ENCODE results near the gene ADGRB3. TPM values are rescaled to one million over a fixed set of nuclear protein-coding genes. Genes with fewer than 3 reads are reported as not detected.
"Not testable (repeated sequence)": the region's sequence is repeated elsewhere in the genome, so short reads cannot be mapped to it uniquely, and the experiment has no call there.

Gene ADGRB3
- total and polyA plus RNA-seq, 5 donors, result 0.88 to 2.6 (median 1.5) TPM

DNA sequence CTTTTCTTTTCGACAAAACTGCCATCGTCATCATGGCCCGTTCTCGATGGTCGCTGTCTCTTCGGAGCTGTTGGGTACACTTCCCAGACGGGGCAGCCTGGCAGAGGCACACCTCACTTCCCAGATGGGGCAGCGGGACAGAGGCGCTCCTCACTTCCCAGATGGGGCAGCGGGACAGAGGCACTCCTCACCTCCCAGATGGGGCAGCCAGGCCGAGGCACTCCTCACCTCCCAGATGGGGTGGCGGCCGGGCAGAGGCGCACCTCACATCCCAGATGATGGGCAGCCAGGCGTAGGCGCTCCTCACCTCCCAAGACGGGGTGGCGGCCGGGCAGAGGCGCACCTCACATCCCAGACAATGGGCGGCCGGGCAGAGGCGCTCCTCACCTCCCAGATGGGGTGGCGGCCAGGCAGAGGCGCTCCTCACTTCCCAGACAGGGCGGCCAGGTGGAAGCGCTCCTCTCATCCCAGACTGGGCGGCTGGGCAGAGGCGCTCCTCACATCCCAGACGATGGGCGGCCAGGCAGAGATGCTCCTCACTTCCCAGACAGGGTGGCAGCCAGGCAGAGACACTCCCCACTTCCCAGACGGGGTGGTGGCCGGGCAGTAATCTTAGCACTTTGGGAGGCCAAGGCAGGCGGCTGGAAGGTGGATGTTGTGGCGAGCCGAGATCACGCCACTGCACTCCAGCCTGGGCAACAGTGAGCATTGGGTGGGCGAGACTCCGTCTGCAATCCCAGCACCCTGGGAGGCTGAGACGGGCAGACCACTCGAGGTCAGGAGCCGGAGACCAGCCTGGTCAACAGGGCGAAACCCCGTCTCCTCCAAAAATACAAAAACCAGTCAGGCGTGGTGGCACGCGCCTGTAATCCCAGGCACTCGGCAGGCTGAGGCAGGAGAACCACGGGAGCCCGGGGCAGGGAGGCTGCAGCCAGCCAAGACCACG is 486.7 kb downstream of the ADGRB3 start:
- ATAC-seq; H3K9me3 ChIP-seq (ENCODE audit: control insufficient read depth, low read length); H3K27ac ChIP-seq (ENCODE audit: low read length); intact Hi-C loops (cut with DNase I); H3K4me1 ChIP-seq (ENCODE audit: control insufficient read depth, insufficient read depth, low read length); H3K4me3 ChIP-seq (ENCODE audit: low read length); H3K27me3 ChIP-seq (ENCODE audit: control insufficient read depth, insufficient read depth): not testable (repeated sequence)
- peak in 1 of 3 donors; percentile 37 for DNase-seq
- WGBS, result 84% methylated on average over 51 of the region's 51 CpGs

DNA sequence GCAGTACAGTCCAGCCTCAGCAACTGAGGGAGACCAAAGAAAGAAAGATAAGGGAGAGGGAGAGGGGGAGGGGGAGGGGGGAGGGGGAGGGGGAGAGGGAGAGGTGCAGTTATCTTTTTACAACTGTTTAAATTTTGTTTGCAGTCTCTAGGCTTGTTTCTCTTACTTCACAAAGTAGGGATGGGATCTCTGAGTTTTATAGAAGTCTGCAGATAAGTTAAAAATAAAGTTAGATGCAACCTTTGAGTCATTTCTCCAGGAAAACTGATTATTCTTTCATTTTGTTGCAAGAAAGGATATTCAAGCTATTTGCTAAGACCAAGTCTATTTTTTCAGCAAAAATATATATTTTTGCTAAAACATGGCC is 487.3 kb downstream of the ADGRB3 start:
- H3K4me1 ChIP-seq (ENCODE audit: control insufficient read depth, insufficient read depth, low read length), result no peaks in the 10 kb centered on the region
- H3K9me3 ChIP-seq (ENCODE audit: control insufficient read depth, low read length), result no peaks in the 10 kb centered on the region
- no peak overlapping the region for H3K4me3 ChIP-seq (ENCODE audit: low read length)
- ATAC-seq, result no peak
- DNase-seq, result no peak
- no peaks in the 10 kb centered on the region for H3K27me3 ChIP-seq (ENCODE audit: control insufficient read depth, insufficient read depth)
- intact Hi-C loops (cut with DNase I), result no loop called here
- no peak overlapping the region for H3K27ac ChIP-seq (ENCODE audit: low read length)

DNA sequence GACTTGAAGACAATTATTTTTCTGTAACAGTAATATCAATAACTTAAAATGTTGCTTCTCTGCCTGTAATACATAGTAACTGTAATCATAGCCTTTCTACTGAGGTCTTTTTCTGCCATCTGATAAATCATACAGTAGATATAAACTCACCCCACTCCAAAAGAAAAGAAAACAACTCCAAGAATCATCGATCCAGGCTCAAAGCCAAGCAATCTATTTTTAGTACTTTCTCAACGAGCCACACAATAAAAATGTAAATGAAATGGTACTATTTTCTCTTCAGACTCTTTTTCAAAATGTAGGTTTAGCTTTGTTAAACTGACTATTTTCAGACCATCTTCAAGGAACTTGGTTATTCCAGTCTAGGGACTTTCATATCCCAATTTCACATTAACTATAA is 493.3 kb downstream of the ADGRB3 start:
- intact Hi-C loops (cut with DNase I), result no loop called here
- no peak overlapping the region for H3K27ac ChIP-seq (ENCODE audit: low read length)

DNA sequence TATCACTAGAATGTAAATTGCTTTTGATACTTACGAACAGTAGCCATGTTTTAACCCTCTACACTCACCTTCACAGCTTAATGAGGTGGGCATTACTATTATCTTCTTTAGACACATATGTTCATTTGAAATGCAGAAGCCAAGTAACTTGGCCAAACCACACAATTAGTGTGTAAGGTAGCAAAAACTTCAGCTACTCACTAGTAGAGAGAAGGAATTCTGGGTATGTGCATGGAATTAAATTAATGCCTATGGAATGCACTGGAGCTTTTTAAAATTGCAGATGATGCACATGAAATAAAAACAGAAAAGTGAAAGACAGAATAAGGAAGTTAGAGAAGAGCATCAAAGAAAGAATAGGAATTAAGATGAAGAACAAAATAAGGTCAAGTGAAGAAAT is 494.0 kb downstream of the ADGRB3 start:
- intact Hi-C loops (cut with DNase I), result no loop called here
- DNase-seq (no peak), ATAC-seq (no peak)
- Histone ChIP-seq H3K27me3 (ENCODE audit: control insufficient read depth, insufficient read depth) (no peaks in the 10 kb centered on the region), H3K27ac (ENCODE audit: low read length) (no peak overlapping the region), H3K4me1 (ENCODE audit: control insufficient read depth, insufficient read depth, low read length) (no peaks in the 10 kb centered on the region), H3K4me3 (ENCODE audit: low read length) (no peak overlapping the region), H3K9me3 (ENCODE audit: control insufficient read depth, low read length) (no peaks in the 10 kb centered on the region)
- WGBS, result 73% methylated on average over 1 of the region's 1 CpG

More for the DNA sequence above, 493.3 kb downstream of the ADGRB3 start:
- Histone ChIP-seq H3K4me1 (ENCODE audit: control insufficient read depth, insufficient read depth, low read length) (no peaks in the 10 kb centered on the region), H3K27me3 (ENCODE audit: control insufficient read depth, insufficient read depth) (no peaks in the 10 kb centered on the region), H3K9me3 (ENCODE audit: control insufficient read depth, low read length) (no peaks in the 10 kb centered on the region), H3K4me3 (ENCODE audit: low read length) (no peak overlapping the region)
- DNase-seq, result no peak
- ATAC-seq, result no peak
- 22% methylated on average over 2 of the region's 2 CpGs for WGBS

DNA sequence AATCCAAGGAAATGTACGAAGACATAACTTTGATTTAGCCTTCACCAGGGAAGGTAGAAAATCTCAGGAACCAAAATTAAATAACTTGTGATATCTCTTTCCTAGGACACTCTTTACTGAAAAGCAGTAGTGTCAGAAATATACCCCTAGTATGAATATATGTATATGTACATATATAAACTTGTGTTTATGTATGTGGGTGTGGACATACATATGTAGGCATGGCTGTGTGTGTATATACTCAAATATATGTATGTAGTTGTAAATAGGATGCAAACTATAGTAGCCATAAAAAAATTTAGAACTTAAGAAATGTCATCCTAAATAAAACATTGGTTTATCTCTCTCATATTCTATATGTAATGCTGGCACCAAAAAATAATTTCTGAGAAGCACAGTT is 500.8 kb downstream of the ADGRB3 start:
- intact Hi-C loops (cut with DNase I), result no loop called here
- no peaks in the 10 kb centered on the region for H3K9me3 ChIP-seq (ENCODE audit: control insufficient read depth, low read length)
- no peak overlapping the region for H3K27ac ChIP-seq (ENCODE audit: low read length)
- WGBS, result 57% methylated on average over 1 of the region's 1 CpG
- H3K27me3 ChIP-seq (ENCODE audit: control insufficient read depth, insufficient read depth), result no peaks in the 10 kb centered on the region
- no peak overlapping the region for H3K4me3 ChIP-seq (ENCODE audit: low read length)
- ATAC-seq (no peak), DNase-seq (no peak)
- no peaks in the 10 kb centered on the region for H3K4me1 ChIP-seq (ENCODE audit: control insufficient read depth, insufficient read depth, low read length)

DNA sequence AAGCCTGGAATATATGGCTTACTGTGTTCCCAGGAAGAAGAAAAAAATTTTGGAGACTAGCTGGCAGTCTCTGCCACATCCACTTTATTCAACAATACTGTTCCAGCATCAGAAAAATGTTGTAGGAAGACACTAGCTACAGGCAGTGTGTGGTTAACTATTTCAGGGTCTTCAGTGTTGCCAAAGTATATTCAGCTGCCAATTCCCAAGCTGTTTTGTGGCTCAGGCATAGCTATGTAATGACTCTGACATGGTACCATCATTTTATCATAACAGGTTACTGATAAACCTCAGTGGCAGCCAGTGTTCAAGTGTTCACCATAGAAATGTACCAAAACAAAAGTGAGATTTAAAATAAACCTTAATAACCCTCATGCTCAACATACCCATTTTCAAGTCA is 503.1 kb downstream of the ADGRB3 start:
- Histone ChIP-seq H3K27ac (ENCODE audit: low read length) (no peak overlapping the region), H3K4me3 (ENCODE audit: low read length) (no peak overlapping the region), H3K27me3 (ENCODE audit: control insufficient read depth, insufficient read depth) (no peaks in the 10 kb centered on the region), H3K9me3 (ENCODE audit: control insufficient read depth, low read length) (no peaks in the 10 kb centered on the region), H3K4me1 (ENCODE audit: control insufficient read depth, insufficient read depth, low read length) (no peaks in the 10 kb centered on the region)
- intact Hi-C loops (cut with DNase I), result no loop called here
- ATAC-seq (peak; percentile 93 to 95), DNase-seq (no peak)

DNA sequence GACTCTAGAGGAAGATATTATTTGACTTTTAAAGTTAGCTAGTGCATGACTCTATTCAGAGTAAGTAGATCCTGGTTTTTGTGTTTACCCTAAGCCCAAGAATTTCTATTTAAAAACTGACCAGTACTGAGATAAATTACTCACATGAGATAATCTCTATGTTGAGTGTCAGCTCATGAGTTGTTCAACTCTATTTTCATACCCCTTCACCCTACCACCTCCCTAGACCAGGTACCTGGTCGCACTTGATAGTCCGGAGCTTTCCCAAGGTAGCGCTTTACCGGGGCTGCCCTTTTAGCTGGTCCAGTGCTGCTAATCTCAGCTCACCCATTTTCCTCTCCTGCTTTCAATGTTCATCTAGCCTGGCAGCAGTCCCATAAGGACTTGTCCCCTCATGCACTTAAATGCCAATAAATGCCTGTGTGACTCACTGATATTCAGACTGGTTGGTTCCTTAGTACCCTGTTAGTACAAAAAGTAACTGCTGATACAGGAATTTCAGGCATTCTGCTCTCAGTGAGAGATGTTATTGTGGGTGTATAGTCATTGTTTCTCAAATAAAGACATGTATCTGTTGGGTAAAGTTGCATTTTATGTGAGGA is 503.9 kb downstream of the ADGRB3 start:
- Histone ChIP-seq H3K4me3 (ENCODE audit: low read length) (no peak overlapping the region), H3K27me3 (ENCODE audit: control insufficient read depth, insufficient read depth) (no peaks in the 10 kb centered on the region), H3K4me1 (ENCODE audit: control insufficient read depth, insufficient read depth, low read length) (no peaks in the 10 kb centered on the region), H3K27ac (ENCODE audit: low read length) (peak overlapping the region; percentile 57), H3K9me3 (ENCODE audit: control insufficient read depth, low read length) (no peaks in the 10 kb centered on the region)
- peak; percentile 82 to 88 for ATAC-seq
- peak in 1 of 3 donors; percentile 25 for DNase-seq
- intact Hi-C loops (cut with DNase I), result no loop called here
- 67% methylated on average over 4 of the region's 4 CpGs for WGBS

DNA sequence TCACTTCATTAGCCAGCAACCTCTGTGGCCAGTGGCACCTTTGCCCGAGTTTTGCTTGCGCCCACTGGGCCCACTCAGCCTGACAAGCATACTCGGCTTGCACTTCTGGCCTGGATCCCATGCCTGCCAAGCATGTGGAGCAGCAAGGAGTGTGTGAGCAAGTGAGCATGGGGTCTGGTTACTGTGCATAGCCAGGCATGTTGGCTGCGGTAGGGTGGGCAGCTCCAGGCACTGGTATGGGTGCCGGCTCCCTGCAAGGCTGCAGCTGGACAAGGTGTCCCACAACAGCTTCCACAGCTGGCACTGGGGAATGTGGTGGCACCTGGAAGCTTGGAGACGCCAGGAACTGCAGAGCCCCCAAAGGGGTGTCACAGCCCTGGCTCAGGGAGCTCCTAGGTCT is 510.0 kb downstream of the ADGRB3 start:
- H3K9me3 ChIP-seq (ENCODE audit: control insufficient read depth, low read length), result no peaks in the 10 kb centered on the region
- no peak overlapping the region for H3K4me3 ChIP-seq (ENCODE audit: low read length)
- DNase-seq, result peak in 2 of 3 donors; percentile 24 to 27
- no peak for ATAC-seq
- intact Hi-C loops (cut with DNase I), result no loop called here
- no peak overlapping the region for H3K27ac ChIP-seq (ENCODE audit: low read length)
- no peaks in the 10 kb centered on the region for H3K4me1 ChIP-seq (ENCODE audit: control insufficient read depth, insufficient read depth, low read length)
- WGBS, result 77% methylated on average over 6 of the region's 6 CpGs
- H3K27me3 ChIP-seq (ENCODE audit: control insufficient read depth, insufficient read depth), result no peaks in the 10 kb centered on the region

DNA sequence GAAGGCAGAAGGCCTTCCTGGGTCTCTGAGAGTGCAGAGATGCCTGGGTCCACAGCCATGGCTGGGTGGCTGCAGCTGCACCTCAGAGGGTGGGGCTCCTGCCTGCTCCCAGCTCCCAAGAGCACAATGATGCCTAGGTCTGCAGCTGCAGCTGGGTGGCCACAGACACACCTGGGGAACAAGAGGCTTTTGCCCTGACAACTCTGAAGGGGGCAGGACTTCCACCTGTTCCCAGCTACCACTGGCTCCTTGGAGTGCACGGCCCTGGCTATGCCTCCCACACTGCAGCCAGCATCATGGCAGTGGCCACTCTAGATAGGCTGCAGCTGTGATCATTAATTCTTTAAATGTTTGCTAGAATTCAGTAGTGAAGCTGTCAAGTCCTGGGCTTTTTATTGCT is 511.3 kb downstream of the ADGRB3 start:
- no peaks in the 10 kb centered on the region for H3K27me3 ChIP-seq (ENCODE audit: control insufficient read depth, insufficient read depth)
- WGBS, result 80% methylated on average over 1 of the region's 1 CpG
- intact Hi-C loops (cut with DNase I), result no loop called here
- no peak overlapping the region for H3K4me3 ChIP-seq (ENCODE audit: low read length)
- no peak overlapping the region for H3K27ac ChIP-seq (ENCODE audit: low read length)
- DNase-seq (peak in 1 of 3 donors; percentile 33), ATAC-seq (peak in 1 of 2 donors; percentile 14)
- H3K4me1 ChIP-seq (ENCODE audit: control insufficient read depth, insufficient read depth, low read length), result no peaks in the 10 kb centered on the region
- H3K9me3 ChIP-seq (ENCODE audit: control insufficient read depth, low read length), result no peaks in the 10 kb centered on the region

DNA sequence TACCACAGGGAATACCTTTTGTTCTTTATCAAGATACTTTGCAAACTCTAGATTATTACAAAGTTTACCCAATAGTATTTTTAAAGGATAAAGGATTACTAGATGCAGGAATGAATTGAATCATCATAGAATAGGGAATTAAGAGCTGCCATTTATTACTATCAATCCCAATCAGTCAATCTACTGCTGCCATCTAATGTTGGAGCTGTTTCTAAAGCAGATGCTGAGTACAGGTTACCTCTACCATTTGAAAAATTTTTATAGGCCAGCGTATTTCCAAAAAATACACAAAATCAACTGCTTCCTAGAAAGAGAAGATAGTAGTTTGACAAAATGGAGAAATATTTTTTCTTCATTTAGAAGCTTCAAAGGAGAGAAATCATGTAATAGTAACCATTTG is 520.4 kb downstream of the ADGRB3 start:
- no peaks in the 10 kb centered on the region for H3K4me1 ChIP-seq (ENCODE audit: control insufficient read depth, insufficient read depth, low read length)
- no peak overlapping the region for H3K4me3 ChIP-seq (ENCODE audit: low read length)
- no peak for ATAC-seq

DNA sequence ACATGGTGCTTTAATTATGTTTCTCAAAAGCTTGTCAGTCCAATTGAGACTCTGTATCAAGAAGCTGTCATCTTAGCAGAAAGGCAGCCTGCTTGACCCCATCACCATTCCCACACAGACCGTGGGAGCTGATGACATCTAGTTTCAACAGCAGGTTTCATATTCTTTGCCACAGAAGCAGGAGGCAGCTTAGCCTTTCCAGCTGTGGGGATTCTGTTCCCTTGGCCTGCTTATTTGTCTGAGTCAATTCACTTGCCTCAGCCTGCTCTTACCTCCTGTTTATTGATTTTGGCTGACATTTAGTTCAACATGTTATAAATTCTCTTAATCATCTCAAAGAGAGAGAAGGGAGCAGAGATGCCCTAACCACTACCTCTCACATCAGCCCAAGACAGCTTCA is 527.7 kb downstream of the ADGRB3 start:
- intact Hi-C loops (cut with DNase I), result no loop called here
- Histone ChIP-seq H3K4me1 (ENCODE audit: control insufficient read depth, insufficient read depth, low read length) (peaks cover 2% of the 10 kb centered on the region), H3K4me3 (ENCODE audit: low read length) (no peak overlapping the region), H3K27ac (ENCODE audit: low read length) (no peak overlapping the region), H3K9me3 (ENCODE audit: control insufficient read depth, low read length) (no peaks in the 10 kb centered on the region), H3K27me3 (ENCODE audit: control insufficient read depth, insufficient read depth) (no peaks in the 10 kb centered on the region)
- ATAC-seq, result no peak
- DNase-seq, result no peak
- WGBS, result 16% methylated on average over 1 of the region's 1 CpG

More for the DNA sequence above, 520.4 kb downstream of the ADGRB3 start:
- intact Hi-C loops (cut with DNase I), result no loop called here
- Histone ChIP-seq H3K27me3 (ENCODE audit: control insufficient read depth, insufficient read depth) (no peaks in the 10 kb centered on the region), H3K27ac (ENCODE audit: low read length) (no peak overlapping the region), H3K9me3 (ENCODE audit: control insufficient read depth, low read length) (no peaks in the 10 kb centered on the region)
- DNase-seq, result no peak
- 78% methylated on average over 1 of the region's 1 CpG for WGBS
